GM21515 (cell line): ENCODE results near the gene AEN.

Experiments used
- ATAC-seq: cut with Tn5 transposase; IDR thresholded peaks from one replicate; pipeline ENCODE4 v1.9.1; 2021; ENCODE audit not compliant: unreplicated experiment

AEN gene

DNA sequence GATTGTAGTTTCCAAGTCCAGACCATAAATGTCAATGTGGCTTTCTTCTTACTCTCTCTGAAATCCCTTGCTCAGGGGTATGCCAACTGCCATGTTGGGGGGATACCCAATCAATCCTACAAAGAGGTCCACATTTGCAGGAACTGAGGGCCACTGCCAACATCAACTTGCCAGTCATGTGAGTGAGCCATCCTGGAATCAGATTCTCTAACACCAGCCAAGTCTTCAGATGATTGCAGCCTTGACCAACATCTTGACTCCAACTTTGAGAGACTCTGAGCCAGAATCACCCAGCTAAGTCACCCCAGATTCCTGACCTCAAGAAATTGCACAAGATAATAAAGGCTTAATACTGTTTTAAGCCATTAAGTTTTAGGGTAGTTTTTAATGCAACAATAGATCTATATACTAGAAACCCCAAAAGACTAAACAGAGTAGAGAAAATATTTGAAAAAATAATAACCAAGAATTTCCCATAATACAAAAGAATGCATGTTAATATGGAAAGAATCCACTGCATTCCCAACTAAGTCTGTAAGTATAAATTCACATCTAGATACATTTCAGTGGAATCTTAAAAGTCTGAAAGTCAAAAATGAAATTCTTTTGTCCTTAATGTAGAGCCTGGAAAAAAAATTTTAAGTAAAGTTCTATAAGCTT, 40.0 kb downstream of the AEN start:
- ATAC-seq = no peak

DNA sequence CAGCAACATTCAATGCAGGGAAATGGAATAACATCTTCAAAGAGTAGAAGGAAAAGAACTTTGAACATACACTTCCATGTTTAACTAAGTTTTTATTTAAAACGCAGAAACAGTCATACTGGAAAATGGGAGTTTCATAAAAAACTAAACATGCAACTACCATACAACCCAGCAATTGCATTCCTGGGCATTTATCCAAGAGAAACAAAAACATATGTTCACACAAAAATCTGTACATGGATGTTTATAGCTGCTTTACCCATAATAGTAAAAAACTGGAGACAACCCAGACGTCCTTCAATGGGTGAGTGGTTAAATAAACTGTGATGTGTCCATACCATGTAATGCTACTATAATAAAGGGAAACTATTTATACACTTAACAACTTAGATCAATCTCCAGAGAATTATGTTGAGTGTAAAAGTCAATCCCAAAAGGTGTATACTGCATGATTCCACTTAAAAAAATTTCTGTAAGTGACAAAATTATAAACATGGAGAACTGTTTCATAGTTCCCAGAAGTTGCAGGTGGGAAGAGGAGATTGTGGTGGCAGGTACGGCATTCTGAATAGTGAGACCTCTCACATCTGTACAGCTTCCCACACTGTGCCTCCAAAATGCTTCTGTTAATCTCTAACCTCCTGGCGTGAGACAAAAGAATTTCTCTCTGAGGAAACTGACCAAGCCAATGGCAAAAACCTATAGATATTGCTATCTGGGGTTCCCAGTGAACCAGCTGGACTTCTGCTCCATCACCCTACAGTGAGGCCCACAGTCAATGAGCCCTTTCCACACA, 40.8 kb downstream of the AEN start:
- no peak for ATAC-seq

DNA sequence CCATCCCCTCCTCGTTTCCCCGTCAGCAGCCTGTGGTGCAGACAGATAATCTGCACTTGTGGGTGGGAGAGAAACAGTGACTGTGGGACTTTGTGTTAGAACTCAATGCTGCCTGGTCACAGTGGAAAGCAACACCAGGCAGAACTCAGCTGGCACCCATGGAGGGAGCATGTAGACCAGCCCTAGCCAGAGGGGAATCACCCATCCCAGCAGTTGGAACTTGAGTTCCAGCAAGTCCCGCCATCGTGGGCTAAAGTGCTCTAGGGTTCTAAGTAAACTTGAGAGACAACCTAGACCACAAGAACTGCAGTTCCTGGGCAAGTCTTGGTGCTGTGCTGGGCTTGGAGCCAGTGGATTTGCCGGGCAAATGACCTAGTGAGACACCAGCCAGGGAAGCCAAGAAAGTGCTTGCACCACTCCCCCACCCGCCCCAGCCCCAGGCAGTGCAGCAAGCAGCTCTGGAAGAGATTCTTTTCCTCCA, 42.0 kb downstream of the AEN start:
- ATAC-seq = no peak

DNA sequence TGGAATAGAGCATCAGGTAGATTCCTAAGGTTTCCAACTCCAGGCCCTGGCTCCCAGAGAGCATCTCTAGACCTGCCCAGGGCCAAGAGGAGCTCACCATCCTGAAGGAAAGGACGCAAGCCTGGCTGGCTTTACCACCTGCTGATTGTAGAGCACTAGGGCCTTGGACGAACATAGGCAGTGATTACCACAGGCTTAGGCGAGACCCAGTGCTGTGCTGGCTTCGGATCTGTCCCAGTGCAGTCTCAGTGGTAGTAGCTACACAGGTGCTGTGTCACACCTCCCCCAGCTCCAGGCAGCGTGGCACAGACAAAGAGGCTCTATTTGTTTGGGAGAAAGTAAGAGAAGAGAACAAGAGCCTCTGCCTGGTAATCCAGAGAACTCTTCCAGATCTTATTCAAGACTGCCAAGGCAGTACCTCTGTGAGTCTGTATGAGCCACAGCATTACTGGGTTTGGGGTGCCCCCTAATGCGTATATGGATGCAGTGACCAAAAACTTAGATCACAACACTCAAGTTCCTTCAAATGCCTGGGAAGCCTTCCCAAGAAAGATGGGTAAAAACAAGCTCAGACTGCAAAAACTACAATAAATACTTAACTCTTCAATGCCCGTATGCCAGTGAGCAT, 43.1 kb downstream of the AEN start:
- no peak for ATAC-seq

DNA sequence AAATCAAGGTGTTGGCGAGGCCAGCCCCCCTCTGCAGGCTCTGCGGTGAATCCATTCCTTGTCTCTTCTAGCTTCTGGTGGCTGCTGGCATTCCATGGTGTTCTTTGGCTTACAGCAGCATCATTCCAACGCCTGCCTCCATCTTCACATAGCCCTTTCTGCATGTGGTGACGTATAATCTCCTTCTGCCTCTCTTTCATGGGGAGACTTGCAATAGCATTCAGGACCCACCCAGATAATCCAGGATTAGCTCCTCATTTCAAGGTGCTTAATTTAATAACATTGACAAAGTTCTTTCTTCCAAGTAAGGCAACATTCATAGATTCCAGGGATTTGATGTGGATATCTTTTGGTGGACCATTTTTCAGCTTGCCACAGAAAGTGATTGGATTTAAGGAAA, 53.5 kb downstream of the AEN start:
- no peak for ATAC-seq

DNA sequence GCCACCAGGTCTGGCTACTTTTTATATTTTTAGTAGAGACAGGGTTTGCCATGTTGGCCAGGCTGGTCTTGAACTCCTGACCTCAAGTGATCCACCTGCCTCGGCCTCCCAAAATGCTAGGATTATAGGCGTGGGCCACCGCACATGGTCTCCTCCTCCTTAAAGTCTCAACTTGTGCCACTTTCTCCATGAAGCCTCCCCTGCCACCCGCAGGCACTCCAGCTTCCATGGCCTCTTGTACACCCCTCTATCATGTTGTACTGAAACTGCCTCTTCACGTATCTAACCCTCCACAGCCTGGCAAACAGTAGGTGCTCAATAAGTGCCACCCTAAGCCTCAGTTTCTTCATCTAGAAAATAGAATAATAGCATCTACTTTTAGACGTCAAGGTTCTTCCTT, 57.6 kb downstream of the AEN start:
- ATAC-seq = no peak

DNA sequence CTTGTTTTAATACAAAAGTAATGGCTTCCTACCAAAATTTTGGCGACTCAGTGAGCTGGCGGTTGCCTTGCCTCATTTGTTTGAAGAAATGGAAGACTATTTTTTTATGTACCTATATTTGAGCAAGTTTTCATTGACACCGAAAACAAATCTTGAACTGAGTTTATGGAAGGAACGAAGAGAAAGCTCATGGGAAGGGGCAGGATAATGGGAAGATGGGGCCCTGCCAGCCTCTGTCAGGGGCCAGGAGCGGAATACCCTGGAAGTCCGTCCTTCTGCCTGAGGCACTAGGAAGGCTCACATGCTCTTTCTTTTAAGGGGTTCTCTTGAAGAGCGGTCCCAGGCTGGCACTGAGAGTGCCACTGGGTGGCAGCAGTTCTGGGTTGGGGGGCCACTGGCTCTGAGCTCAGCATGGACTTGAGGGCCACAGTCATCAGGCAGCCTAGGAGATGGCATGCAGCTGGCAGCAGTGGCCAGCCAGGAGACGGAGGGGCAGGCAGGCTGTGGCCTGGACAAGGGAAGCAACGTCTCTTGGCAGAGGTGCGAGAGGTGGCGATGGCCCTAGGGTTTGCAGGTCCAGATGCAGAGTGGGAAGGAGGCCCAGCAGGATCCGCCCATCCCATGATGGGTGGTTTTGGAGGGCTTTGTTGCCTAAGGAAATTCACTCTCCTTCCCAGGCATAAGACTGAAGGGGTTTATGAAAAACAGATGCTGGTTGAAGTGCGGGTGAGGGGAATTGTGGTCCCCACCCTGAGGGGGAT, 59.3 kb downstream of the AEN start:
- ATAC-seq = no peak

DNA sequence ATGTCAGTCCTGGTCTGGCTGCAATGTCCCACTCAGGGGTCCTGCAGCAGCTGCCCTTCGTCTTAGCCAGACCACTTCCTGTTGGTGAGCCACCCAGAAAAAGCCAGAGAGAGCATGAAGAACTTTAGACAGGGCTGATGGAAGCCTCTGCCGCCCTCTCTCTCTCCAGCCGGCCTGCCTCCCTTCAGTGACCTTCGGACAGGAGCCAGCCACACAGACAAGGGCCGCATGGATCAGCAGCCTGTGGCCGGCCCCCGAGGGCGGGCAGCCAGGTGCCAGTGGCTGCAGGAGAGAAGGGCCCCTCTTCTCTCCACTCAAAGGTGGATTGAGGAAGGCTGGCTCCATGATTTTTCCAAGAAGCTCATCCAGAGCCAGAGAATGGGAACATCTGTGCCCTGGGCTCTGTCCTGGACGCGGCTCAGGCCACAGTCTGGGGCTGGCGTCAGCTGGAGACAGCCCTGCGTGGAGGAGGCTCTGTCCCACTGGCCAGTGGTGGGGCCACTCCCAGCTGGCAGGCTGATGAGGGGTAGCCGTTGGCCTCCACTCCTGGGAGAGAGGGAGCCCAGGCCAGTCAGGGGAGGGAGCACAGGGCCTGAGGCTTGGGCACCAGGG, 60.6 kb downstream of the AEN start:
- no peak for ATAC-seq
